Esophagus squamous epithelium (tissue), 4 donors: ENCODE measurements around the gene WWOX.

Experiments used
- CTCF ChIP-seq, 6 experiments: fragments of 450-650 bp in 4 of 6; fragments of 200-600 bp in 2 of 6; sonication (generic) in 2 of 6; IDR thresholded peaks; one replicate each; pipeline ENCODE4 v1.5.1; 2016 to 2019; ENCODE audit warnings: antibody characterized with exemption in 6 of 6, mild to moderate bottlenecking in 4 of 6, moderate library complexity in 4 of 6
- POLR2A ChIP-seq, 4 donors: fragments of 450-650 bp; IDR thresholded peaks; one replicate each; pipeline ENCODE4 v1.6.1; 2017; ENCODE audit warnings: antibody characterized with exemption in 4 of 4, mild to moderate bottlenecking in 4 of 4, moderate library complexity in 3 of 4

GRCh38 chr16:78515421-78515820 lies 416.0 kb downstream of the WWOX start:
- TF ChIP-seq CTCF (IDR thresholded peaks at IDR 0.05) (no peak), POLR2A (IDR thresholded peaks at IDR 0.05) (no peak)
